Transverse colon (tissue), 4 donors: ENCODE measurements around the gene CD226.

Experiments used
- CTCF ChIP-seq, 5 experiments: fragments of 200-600 bp in 3 of 5; fragments of 450-650 bp in 2 of 5; sonication (generic) in 3 of 5; IDR thresholded peaks; 1 replicate in 2 of 5; 2 replicates in 3 of 5; pipeline ENCODE4 v1.5.1; 2016 to 2017; ENCODE audit warnings: antibody characterized with exemption in 5 of 5, inconsistent platforms in 3 of 5, mild to moderate bottlenecking in 2 of 5, moderate library complexity in 1 of 5
- POLR2A ChIP-seq: fragments of 450-650 bp; IDR thresholded peaks from one replicate; pipeline ENCODE4 v1.6.1; 2016; ENCODE audit warnings: antibody characterized with exemption, mild to moderate bottlenecking, moderate library complexity
- POLR2AphosphoS5 ChIP-seq, 3 donors: sonication (generic); formaldehyde crosslinking; IDR thresholded peaks; one replicate each; pipeline ENCODE4 v1.6.1; 2016; ENCODE audit warnings: antibody characterized with exemption in 3 of 3

DNA sequence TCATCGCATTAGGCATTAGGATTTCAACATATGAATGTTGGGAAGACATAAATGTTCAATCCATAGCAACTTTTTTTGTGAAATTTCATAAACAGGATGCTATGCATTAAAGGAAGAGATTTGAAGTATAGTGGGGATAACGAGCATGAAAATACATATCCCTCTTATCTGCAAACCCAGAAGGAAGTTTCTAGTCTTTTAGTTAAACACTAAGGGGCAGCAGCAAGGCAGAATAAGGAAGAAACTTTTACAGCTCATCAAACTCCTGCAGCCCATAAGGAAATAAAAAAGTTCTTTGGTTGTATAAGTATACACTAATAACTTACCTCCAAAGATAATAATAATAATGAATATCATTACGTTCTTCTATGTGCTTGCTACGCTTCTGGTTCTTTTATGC, 81.5 kb downstream of the CD226 start:
- TF ChIP-seq POLR2A (no peak), CTCF (IDR thresholded peaks at IDR 0.05) (no peak), POLR2AphosphoS5 (IDR thresholded peaks at IDR 0.05) (no peak)
